Right hindlimb (tissue), 1 donor: ENCODE results near the gene IGF2BP1.
"Not testable (repeated sequence)": the region's sequence is repeated elsewhere in the genome, so short reads cannot be mapped to it uniquely, and the experiment has no call there.

Source experiments
- DNase-seq: peaks from one replicate; pipeline ENCODE4 v3.0.0-alpha.2; 2018

Gene IGF2BP1

DNA sequence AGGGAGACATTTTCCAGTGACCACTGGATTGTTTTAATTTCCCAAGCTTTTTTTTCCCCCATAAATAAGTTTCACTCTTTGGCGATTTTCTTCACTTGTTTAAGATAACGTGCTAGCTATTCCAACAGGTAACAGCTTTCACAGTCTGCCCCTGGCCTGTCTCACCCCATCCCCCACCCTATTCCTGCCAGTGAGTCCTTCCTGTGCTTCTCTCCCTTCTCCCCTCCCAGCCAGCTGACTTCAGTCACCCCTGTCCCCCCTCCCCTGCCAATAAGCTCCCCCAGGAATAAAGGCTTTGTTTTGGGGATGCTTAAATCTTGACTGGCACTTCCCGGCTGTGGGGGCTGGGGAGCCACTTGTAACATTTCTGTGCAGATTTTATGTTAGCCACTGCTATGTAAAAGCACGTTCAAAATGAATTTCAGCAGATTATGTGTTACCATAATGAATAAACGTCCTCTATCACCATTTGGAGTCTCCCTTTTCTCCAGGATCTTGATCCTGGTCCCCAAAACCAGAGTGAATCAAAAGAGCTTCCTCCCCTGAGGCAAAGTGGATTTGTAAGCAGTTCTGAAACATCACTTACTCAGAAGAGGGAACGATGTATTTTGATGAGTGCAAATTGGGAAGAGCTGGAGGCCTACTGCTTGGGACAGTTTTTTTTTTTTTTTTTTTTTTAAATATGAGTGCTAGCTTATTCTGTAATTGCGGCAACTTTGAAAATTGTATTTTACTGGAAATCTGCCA is 58.2 kb downstream of the IGF2BP1 start:
- no peak for DNase-seq

DNA sequence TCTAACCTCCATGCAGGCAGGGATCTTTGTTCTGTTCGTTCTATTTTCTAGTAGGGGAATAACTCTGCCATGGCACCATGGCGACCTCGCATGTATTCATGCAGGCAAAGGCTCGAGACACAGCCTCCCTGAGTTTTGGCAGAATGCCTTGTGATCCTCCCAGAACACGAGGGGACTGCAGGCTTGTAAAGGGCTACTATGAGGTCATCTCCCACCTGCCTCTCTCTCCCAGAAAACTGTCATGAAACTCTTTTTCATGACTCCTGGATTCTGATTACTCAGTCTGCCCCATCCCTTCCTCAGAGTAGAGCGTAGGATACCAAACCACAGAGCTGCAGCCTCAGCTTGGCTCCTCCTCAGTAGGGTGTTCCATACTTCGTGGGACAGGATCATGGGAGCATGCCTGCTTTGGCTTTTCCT is 64.3 kb downstream of the IGF2BP1 start:
- DNase-seq, result no peak

DNA sequence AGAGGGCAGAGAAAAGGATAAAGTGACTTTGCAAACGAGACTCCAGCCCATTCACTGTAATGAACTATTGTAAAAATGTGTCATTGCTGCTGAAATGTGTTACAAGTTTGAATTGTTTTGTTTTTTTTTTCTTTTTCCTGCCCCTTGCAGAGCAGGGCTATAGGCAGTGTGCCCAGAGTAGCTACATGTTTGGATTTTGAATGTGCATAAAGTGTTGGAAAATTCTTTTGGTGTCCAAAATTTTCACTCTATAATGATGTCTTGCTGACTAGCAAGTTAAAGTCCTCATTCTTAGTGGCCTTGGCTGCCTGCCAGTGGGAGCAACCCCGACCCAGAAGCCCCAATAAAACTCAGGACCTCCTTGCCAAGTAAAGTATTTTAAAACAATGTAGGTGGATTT is 66.5 kb downstream of the IGF2BP1 start:
- DNase-seq, result peak; percentile 29

DNA sequence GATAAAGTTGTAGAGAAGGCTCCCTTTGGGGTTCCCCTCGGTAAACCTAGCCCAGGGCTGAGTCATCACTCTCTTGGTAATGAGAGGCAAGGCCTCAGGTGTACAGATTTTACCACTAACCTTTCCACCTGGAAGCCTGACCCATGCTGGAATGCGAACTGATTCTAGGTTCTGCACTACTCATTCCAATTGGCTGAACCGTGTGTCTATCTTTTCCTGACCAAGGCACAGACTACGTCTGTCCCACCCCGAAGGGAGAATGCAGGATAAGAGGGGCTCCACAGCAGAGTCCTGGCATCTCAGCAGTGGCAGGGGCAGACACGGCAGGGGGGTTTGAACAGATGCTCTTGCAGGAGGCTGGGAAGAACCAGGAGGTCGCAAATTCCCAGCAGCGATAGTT is 70.0 kb downstream of the IGF2BP1 start:
- DNase-seq, result no peak

DNA sequence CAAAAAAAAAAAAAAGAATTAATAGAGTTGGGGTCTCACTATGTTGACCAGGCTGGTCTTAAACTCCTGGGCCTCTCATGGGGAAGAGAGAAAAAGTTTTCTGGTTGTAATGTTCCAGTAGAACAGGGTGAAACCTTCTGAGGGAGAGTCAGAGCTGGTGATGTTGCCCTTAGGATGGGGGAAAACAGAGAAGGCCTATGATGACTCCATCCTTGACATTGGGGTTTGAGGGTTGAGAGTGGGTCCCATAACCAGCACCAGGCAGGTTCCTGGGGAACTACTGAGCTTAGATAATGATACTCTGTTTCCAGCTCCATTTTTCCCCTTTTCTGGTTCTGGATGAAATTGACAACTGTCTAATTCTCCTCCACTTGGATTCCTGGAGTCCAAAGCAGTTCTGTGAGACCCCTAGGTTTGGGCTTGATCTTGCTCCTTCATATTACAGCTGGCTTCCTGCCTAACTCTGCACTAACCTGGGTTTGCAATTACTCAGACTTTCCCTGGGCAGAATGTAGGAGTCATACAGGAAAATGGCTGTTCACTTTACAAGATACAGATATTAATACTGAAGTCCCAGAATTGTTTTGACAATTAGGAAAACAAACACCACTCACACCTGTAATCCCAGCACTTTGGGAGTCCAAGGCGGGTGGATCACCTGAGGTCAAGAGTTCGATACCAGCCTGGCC is 72.5 kb downstream of the IGF2BP1 start:
- DNase-seq, result no peak

DNA sequence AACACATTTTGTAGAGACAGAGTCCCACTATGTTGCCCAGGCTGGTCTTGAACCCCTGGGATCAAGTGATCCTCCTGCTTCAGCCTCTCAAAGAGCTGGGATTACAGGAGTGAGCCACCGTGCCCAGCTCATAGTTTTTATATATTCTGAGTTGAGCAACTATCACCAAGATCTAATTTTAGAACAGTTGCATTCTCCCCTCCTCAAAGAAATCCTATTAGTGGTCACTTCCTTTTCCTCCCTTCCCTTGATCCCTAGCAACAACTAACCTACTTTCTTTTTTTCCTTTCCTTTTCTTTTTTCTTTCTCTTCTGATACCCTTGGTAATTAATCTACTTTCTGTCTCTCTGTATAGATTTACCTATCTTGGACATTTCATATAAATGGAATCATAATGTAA is 73.9 kb downstream of the IGF2BP1 start:
- no peak for DNase-seq

DNA sequence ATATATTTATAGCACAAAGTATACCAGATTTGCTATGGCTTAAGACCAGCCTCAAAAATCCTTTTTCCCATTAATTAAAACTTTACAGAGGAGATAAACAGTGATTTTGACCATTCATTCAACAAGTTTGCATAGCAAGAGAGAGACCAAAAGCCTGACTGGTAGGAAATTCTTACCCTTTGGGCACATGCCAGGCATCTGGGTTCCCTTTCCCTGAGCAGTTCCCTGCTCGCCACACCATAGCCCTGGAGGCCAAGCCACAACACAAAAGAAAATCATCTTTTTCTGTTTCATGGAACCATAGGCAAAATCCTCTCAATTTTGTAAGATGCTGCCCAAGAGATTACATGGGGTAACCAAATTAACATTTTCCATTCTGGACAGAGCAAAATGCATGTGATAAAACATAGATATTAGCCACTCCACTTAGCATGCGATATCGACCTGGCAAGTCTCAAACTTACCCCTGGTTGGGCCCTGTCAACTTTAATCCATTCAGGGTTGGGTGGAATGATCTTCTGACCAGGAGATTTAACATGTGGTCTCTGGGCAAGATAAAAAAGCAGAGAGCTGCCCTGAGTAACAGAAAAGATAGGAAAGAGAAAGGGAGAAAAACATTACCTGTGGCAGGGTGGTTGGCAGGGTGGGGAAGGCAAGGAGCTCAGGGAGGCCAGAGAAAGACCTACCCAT is 77.8 kb downstream of the IGF2BP1 start:
- no peak for DNase-seq

DNA sequence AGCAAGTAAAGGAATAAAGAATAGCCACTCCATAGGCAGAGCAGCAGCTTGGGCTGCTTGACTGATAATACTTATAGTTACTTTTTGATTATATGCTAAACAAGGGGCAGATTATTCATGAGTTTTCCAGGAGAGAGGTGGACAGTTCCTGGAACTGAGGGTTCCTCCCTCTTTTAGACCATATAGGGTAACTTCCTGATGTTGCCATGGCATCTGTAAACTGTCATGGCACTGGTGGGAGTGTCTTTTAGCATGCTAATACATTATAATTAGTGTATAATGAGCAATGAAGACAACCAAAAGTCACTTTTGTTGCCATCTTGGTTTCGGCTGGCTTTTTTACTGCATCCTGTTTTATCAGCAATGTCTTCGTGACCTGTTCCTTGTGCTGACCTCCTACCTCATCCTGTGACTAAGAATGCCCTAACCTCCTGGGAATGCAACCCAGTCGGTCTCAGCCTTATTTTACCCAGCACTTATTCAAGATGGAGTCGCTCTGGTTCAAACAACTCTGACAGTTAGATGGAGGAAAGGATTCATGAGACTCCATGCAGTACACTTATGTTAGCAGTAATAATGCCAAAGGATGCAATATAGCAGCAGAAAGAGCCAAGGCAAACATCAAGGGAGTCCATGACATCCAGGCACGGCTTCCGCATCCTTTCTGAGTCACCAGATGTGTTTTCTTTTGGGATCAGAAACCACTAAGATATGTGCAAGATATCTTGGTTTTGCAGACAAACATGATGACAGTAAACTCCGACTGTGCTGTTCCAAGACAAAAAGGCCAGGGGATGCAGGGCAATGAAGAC is 79.6 kb downstream of the IGF2BP1 start:
- no peak for DNase-seq

DNA sequence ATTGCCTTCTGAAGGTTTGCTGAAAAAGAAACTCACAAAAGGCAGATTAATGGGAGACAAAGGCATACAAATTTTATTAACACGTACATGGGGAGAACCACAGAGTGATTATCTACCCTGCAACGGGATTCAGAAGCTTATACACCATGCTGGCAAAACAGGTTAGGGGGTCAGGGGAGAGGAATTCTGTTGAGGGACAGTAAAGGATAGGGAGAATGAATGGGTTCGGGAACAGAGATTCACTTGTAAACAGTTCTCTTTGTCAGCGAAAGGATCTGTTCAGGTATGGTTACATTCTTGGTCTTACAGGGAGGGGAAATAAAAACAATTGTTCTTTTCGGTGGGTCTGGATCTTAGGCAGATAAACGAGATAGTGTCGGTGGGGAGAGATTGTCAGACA is 81.1 kb downstream of the IGF2BP1 start:
- no peak for DNase-seq

DNA sequence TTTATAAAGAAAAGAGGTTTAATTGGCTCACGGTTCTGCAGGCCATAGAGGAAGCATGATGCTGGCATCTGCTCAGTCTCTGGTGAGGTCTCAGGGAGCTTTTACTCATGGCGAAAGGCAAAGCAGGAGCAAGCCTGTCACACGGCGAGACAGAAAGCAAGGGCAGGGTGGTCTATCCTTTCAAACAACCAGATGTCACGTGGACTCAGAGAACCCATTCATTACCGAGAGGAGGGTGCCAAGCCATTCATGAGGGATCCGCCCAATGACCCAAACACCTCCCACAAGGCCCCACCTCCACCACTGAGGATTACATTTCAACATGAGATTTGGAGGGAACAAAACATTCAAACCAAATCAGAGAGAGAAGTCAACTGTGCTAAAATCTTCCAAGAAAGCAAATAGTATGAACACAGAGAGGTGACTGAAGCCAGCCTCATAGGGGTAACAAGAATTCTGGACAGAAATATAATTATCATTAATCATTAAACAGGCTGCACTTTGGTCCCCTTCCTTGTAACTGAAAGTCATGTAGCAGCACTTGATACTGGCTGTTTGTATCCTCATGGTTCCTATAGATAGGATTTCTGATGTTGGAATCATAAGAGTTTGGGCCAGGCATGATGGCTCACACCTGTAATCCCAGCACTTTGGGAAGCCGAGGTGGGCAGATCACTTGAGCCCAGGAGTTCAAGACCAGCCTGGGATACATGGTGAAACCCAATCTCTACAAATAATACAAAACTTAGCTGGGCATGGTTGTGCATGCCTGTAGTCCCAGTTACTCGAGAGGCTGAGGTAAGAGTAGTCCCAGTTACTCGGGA is 82.9 kb downstream of the IGF2BP1 start:
- DNase-seq, result no peak

DNA sequence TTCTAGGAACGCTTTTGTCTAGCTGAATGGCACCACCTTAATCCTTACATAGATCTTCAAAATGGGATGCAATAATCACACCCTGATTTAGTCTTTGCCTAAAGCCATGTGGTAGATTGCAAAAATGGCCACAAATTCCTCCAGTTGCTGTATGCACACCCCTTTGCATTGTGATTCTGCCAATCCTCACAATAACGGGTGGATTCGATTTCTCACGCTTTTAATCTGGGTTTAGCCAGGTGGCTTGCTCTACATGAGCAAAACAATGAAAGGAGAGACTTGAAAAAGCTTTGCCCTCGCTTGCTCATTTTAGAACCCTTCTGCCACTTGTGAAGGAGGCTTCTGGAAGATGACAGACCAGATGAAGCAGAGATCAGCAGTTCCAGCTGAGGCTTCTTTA is 85.0 kb downstream of the IGF2BP1 start:
- no peak for DNase-seq

DNA sequence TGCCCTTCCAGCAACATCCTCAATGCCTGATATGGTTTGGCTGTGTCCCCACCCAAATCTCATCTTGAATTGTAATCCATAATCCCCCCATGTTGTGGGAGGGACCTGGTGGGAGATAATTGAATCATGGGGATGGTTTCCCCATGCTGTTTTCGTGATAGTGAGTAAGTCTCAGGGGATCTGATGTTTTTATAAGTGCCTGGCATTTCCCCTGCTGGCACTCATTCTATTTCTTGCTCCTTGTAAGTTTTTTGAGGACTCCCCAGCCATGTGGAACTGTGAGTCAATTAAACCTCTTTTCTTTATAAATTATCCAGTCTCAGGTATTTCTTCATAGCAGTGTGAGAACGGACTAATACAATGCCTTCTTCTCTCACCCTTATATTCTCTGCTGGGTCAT is 87.9 kb downstream of the IGF2BP1 start:
- not testable (repeated sequence) for DNase-seq

DNA sequence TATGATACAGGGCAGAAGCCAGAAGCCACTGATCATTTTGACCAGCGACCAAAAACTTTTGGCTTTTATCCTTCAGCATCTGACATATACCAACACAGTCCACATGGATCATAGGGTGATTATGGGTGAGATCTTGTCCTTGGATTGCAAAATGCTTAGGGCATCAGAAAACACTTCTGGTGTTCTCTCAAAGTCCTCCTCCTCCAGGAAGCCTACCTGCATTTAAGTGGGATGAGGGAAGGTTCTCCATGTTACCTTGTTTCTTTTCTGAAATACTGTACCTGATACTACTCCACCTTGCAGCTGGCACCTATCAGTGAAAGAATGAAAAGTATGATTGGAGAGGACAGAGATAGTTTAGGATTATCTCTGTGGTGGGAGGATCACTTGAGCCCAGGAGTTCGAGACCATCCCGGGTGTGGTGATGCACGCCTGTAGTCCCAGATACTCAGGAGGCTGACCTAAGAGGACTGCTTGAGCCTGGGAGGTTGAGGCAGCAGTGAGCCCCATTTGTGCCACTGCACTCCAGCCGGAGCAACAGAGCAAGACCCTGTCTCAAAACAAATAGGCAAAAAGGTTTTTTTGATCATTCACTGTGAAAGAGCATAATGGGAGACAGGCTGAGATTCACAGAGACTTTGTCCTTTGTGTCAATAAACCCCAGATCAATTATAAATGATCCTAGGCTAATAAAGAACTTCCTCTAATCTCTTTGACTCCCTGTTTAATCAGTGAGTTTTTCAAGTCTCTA is 88.6 kb downstream of the IGF2BP1 start:
- no peak for DNase-seq

DNA sequence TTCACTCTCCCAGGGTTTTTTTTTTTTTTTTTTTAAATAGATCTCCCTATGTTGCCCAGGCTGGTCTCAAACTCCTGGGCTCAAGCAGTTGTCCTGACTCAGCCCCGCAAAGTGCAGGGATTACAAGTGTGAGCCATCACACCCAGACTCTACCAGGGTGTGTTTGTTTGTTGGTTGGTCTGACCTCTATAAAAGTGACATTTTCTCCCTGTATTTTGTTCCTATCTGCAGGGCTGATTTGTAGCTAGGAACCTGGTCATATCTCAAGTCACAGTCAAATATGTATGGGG is 89.1 kb downstream of the IGF2BP1 start:
- no peak for DNase-seq

DNA sequence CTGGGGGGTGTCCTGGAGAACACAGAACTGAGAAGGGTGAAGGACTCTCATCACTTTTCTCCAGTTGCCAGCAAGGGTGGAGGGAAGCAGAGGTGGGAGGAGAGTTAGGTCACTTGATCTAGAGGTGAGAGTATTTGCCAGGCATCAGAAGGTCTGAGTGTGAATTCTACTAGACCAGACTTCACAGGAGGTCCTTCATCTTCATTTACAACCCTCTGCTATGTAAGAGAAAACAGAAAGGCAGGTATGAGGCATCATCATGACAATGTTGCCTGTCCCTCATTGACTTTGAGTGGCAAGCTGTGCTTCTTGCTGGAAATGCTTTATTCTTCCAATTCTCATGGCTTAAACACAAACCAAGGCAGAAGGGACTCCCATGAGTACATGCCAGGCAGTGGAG is 89.5 kb downstream of the IGF2BP1 start:
- DNase-seq, result no peak

DNA sequence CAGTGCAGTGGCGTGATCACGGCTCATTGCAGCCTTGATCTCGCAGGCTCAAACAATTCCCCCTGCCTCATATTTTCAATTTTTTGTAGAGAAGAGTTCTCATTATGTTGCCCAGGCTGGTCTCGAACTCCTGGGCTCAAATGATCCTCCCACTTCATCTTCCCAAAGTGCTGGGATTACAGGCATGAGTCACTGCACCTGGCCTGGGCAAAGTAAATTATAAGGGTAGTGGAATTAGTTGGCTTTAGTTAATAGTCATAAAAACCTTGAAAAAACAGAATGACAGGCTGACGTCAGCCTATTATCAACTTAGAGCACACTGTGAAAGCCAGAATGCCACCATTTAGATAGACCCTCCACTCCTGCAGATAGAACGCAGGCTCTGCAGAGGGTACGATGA is 91.9 kb downstream of the IGF2BP1 start:
- DNase-seq, result no peak

DNA sequence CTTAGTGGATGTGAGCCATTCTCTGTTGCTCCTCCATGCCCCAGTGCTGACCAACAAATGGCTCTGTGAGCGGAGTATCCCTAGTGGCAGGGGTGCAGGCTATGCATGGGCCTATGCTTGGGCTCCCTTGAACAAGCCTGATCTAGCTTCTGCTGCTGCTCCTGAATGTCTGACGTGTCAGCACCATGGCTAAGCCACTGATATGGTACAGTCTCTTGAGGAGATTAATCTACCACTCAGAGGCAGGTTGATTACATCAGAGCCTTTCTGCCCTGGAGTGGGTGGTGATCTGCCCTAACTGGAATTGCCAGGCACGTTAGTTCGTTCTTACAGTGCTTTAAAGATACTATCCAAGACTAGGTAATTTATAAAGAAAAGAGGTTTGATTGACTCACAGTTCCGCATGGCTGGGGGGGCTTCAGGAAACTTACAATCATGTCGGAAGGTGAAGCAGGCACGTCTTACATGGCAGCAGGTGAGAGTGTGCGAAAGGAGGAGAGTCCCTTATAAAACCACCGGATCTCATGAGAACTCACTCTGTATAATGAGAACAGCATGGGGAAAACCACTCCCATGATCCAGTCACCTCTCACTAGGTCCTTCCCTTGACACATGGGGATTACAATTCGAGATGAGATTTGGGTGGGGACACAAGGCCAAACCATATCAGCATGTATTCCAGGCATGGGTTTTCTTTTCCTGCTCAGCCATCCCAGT is 93.9 kb downstream of the IGF2BP1 start:
- no peak for DNase-seq

DNA sequence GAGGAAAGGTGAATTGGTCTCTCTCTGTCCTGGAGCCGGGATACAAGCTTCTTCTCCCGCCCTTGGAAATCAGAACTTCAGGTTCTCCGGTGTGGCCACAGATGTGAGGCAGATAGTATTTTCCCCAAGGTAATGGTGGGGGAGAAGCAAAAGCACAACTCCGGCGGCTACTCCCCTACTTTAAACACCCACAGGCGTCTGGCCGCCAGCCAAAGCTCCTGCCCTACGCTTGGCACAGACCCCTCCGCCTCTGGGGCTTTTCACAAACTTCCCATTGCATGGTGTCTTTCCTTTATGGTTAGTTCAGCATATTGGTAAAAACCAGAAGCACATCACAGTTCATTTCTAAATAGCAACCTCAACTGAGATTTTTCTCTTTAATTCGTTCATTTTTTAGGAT is 95.9 kb downstream of the IGF2BP1 start:
- DNase-seq, result no peak

DNA sequence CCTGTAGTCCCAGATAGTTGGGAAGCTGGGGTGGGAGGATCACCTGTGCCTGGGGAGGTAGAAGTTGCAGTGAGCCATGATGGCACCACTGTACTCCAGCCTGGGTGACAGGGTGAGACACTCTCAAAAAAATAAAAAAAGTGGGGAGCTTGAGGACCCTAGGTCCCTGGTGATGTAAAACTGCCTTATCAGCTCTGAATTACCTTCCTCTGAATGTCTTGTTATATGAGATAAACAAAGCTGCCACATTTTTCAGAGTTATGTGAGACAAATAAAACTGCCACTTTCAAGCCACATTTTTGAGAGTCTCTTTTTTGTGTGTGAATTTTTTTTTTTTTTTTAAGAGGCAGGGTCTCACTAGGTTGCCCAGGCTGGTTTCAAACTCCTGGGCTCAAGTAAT is 103.4 kb downstream of the IGF2BP1 start:
- DNase-seq, result no peak

DNA sequence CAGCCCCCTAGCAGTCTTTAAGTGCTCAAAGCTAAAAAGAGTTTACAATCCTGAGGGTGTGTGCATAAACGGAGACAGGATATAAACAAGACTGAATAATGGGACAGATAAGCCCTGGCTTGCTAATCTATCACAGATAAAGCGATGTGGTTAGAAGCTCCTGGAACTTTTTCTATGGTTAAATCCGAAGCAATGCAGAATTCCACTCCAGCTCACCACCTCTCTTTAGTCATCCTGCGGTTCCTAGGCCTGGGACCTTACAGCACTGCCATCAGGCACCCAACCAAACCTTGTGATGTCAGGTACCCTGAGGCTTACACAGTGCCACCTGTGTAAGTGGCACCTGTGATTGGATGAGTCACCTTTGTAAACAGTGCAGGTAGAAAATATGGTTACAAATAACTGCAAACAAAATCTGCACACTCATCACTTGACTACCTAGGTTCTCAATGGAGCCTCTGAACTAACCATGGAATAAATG is 103.9 kb downstream of the IGF2BP1 start:
- no peak for DNase-seq

DNA sequence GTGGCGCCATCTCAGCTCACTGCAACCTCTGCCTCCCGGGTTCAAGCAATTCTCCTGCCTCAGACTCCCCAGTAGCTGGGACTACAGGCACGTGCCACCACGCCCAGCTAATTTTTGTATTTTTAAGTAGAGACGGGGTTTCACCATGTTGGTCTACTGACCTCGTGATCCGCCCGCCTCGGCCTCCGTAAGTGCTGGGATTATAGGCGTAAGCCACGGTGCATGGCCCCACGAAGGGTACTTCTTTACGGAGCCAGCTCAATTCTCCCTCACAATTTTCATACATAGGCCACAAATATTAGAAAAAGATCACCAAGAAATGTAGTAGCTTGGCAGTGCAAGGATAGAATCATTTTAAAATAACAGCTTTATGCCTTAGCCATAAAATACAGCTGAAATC is 106.2 kb downstream of the IGF2BP1 start:
- DNase-seq, result not testable (repeated sequence)
